GM12891 (cell line): Measurements from ENCODE around the gene RASA3.
A peak's percentile ranks its signal among the peaks of the same experiment; 100 is the strongest.

Experiments used
- DNase-seq: peaks from one replicate; pipeline ENCODE4 v3.0.0; 2011; ENCODE audit warnings: low spot score; ENCODE audit not compliant: insufficient read length
- FAIRE-seq: peaks from 2 replicates; lab custom pipeline; 2011; peaks lifted over from hg19 to GRCh38; lab: Jason Lieb, UNC
- PAX5 ChIP-seq: IDR thresholded peaks from 2 replicates; pipeline ENCODE4 v1.6.1; 2011; ENCODE audit warnings: low read length, moderate library complexity, mild to moderate bottlenecking; ENCODE audit not compliant: insufficient read depth, severe bottlenecking
- POLR2A ChIP-seq: IDR thresholded peaks from 2 replicates; pipeline ENCODE4 v1.6.1; 2011; ENCODE audit warnings: low read depth, low read length, control low read depth
- POLR2AphosphoS5 ChIP-seq: IDR thresholded peaks from 2 replicates; pipeline ENCODE4 v1.6.1; 2011; ENCODE audit warnings: low read depth, low read length, control low read depth
- POU2F2 ChIP-seq: IDR thresholded peaks from 2 replicates; pipeline ENCODE4 v1.6.1; 2011; ENCODE audit warnings: low read depth, mild to moderate bottlenecking, control low read depth, low read length, moderate library complexity
- SPI1 ChIP-seq: IDR thresholded peaks from 2 replicates; pipeline ENCODE4 v1.6.1; 2011; ENCODE audit warnings: low read depth, low read length, control low read depth
- TAF1 ChIP-seq: IDR thresholded peaks from 2 replicates; pipeline ENCODE4 v1.6.1; 2011; ENCODE audit warnings: low read depth, low read length, control low read depth

Gene RASA3

DNA sequence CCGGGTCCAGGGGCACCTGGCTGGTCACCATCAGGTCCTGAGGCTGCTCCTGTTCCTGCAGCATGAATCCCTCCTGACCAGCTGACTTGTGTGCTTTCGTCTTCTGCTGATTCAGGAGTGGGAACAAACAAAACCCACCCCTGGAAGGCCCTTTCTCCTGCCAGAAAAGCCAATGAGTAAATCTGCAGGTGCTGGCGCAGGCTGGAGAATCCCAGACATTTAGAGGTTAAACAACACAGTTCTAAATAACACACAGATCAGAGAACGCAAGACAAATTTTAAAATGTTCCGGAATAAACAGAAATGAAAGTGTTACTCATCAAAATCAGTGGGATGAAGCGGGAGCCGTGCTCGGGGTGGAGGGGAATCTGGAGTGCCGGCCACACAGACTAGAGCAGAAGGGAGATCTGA, 97.9 kb downstream of the RASA3 start:
- DNase-seq (no peak), FAIRE-seq (no peak)
- TF ChIP-seq POLR2AphosphoS5 = no peak
- TF ChIP-seq TAF1 = no peak

DNA sequence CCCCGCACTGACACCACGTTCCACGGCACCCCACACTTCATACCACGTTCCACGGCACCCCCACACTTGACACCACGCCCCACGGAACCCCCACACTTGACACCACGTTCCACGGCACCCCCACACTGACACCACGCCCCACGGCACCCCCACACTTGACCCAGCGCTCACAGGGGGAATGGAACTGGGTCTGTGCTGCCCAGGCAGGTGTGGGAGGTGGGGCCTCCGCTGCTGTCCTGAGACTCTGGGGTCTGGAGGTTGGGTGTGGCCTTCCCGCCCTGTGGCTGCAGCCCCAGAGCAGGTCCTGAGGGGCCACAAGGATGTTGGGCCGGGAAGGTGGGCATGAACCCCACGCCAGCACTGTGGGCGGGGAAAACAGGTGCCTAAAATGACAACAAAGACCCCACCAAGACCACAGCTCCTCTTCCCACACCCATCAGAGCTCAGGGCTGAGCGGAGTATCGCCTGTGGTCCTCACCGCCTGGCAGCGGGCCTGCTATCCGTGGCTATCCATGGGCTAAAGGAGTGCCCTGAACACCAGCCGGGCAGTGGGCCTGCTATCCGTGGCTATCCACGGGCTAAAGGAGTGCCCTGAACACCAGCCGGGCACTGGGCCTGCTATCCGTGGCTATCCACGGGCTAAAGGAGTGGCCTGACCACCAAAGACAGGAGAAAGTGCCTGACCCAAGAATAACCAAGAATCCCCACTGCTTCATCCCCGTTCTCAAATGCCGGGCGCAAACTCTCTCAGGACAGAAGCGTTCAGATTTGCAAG, 98.7 kb downstream of the RASA3 start:
- FAIRE-seq = no peak
- no peak for DNase-seq
- TF ChIP-seq PAX5 = no peak
- no peak for TF ChIP-seq SPI1
- TF ChIP-seq POU2F2 = no peak
- TF ChIP-seq TAF1 = no peak
- no peak for TF ChIP-seq POLR2AphosphoS5
- TF ChIP-seq POLR2A = no peak

DNA sequence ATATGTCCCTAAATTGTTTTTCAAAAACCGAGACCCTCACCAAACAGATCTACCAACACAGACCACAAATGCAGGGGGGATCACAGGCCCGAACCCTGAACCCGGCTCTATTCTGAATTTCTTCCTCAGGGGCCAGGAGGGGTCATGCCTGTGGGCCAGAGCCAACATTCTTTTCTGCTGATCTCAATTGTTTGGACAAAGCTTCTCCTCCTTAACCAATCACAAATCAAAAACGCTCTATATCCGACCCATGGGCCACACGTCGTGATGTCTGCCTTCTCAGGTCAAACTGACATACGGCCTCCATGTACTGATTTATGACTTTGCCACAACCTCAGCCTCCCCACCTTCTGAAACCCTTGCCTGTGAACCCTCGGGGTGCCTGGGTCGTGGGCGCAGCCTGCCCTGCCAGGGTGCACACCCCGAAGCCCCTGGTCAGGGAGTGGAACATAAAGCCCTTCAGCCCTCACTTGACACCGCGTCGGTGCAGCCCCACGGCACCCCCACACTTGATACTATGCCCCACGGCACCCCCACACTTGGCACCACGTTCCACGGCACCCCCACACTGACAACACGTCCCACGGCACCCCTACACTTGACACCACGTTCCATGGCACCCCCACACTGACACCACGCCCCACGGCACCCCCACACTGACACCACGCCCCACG, 100.2 kb downstream of the RASA3 start:
- no peak for FAIRE-seq
- no peak for TF ChIP-seq TAF1
- TF ChIP-seq PAX5 = no peak
- no peak for TF ChIP-seq SPI1
- no peak for DNase-seq

DNA sequence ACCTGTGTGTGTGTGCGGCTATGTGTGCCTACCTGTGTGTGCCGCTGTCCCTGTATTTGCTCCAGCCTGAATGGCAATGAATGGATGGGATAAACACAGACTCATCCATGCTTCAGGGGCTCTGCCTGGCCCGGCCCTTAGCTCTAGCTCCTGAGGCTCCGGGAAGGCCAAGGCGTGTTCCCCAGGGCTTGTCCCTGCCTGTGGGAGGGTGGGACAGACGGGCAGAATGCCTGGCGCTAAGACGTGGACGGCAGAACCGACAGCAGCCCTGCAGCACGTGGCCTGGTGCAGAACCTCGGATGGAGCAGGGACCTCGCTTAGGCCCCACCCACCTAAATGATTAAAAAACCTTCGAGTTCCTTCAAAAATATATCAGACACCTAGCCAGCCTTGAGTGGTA, 100.8 kb downstream of the RASA3 start:
- TF ChIP-seq SPI1 (no peak), POLR2A (no peak), PAX5 (no peak), POU2F2 (no peak), TAF1 (no peak), POLR2AphosphoS5 (no peak)
- DNase-seq (no peak), FAIRE-seq (no peak)

DNA sequence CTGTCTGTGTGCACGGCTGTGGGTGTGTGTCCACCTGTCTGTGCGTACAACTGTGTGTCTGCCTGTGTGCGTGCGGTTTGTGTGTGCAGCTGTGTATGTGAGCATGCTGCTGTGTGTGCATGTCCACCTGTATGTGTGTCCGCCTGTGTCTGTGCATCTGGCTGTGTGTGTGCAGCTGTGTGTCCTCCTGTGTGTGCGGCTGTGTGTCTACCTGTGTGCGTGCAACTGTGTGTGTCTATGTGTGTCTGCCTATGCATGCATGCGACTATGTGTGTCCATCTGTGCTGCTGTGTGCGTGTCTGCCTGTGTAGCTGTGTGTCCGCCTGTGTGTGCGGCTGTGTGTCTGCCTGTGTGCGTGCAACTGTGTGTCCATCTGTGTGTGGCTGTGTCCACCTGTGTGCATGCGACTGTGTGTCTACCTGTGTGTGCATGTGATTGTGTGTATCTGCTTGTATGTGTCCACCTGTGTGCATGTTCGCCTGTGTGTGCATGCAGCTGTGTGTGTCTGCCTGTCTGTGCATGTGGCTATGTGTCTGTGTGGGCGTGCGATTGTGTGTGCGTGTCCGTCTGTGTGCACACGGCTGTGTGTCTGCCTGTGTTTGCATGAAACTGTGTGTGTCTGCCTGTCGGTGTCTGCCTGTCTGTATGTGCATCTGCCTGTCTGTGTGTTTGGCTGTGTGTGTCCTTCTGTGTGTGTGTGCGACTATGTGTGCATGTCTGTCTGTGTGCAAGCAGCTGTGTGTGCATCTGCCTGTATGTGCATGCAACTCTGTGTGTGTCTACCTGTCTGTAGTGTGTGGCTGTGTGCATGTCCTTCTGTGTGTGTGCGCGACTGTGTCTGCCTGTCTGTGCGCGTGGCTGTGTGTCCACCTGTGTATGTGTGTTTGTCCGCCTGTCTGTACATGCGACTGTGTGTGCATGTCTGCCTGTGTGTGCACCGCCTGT, 101.5 kb downstream of the RASA3 start:
- TF ChIP-seq TAF1 (no peak), POLR2A (no peak), PAX5 (no peak), POLR2AphosphoS5 (no peak), POU2F2 (no peak), SPI1 (no peak)
- FAIRE-seq (peak; percentile 87), DNase-seq (no peak)

DNA sequence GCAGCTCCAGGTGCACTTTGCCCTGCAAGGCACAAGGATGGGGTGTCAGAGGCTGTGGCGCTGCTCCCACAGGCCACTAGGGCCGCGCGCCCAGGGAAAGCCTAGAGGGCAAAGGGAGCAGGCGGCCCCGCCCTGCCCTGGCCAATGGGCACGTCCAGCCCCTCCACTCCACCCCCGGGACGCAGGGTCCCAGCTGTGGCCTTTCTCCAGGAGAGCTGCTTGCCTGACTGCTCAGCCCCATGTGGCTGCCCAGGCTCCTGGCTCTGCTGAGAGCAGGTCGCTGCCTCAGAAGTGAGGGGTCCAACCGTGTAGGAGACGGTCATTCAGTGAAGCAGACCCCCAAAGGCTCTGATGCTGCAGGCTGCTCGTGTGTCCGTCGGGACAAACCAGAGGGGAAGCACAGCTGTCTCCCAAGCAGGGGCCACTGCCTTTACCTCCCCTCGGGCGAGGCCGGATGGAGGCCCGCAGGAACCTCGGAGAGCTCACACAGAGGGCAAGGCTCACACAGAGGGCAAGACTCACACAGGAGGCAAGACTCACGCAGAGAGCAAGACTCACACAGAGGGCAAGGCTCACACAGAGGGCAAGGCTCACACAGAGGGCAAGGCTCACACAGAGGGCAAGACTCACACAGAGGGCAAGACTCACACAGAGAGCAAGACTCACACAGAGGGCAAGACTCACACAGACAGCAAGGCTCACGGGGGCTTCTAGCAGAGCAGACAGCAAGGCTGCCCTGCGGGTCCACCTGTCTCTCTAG, 102.4 kb downstream of the RASA3 start:
- no peak for TF ChIP-seq SPI1
- no peak for TF ChIP-seq POLR2A
- no peak for TF ChIP-seq POLR2AphosphoS5
- no peak for TF ChIP-seq TAF1
- no peak for TF ChIP-seq POU2F2
- TF ChIP-seq PAX5 = no peak
- DNase-seq = no peak
- no peak for FAIRE-seq

DNA sequence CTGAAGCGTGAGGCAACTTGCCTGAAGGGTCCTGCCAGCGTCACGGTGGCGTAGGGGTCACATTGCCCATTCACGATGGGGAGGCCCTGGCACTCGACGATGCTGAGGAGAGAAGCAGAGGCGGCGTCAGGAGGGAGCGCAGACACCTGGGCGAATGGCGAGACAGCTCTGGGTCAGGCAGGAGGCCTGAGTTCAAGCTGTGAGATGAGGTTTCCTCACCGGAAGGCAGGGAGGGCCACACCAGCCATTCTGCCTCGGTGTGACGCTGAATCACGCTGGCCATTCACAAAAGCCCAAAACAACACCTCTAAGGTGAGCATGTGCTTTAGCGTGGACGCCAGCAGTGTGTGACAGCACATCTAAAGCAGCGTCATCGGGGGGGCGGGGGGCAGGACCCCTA, 104.6 kb downstream of the RASA3 start:
- TF ChIP-seq SPI1 = no peak
- no peak for TF ChIP-seq POLR2A
- TF ChIP-seq POU2F2 = no peak
- TF ChIP-seq PAX5 = no peak
- TF ChIP-seq TAF1 = no peak
- no peak for TF ChIP-seq POLR2AphosphoS5
- FAIRE-seq = peak; percentile 74
- no peak for DNase-seq

DNA sequence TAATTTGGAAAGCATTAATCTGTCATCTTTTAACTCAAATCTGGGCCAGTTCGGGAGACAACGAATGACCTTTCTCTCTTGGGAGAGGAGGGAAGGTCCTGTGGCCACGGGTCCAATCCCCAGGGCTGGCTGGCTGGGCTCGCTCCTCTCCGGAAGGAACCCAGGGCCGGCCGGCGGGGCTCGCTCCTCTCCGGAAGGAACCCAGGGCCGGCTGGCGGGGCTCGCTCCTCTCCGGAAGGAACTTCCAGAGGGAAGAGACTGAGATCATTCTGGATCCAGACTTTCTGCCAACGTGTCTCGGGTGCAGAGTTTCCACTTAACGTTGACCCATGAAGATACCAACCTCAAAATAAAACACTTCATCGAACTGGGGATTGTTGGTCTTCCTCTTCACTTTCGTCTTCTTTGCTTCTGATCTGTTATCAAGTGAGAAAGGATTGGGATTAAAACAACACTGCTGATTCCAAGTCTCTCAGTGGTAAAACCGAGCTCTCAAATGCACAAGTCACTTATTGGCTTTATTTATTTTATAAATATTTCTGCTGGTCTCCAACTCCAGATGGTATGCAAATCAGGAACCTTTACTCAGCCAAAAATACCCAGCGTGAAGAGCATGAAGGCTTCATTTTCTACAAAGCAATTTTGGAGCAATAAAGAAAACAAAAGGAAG, 105.2 kb downstream of the RASA3 start:
- FAIRE-seq (no peak), DNase-seq (no peak)
- TF ChIP-seq POU2F2 (no peak), SPI1 (no peak), POLR2A (no peak), PAX5 (no peak), POLR2AphosphoS5 (no peak)

DNA sequence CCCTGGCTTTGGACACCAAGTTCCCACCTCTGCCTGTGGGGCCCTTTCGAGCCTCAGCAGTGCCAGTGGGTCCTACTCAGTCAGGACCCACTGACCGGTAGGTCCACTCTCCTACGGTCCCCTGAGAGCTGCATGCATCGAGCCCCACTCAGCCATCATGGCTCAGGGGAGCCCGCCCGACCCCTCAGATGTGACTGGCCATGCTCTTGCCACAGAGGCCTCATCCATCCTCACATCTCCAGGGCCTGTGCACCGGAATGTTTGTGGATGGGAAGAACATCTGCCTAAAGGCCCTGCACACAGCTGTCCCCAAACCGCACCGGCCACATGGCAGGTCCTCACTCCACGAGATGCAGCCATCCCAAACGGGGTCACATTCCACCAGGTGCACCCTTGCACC, 105.9 kb downstream of the RASA3 start:
- FAIRE-seq = no peak
- DNase-seq = no peak
- no peak for TF ChIP-seq POU2F2
- TF ChIP-seq TAF1 = no peak
- TF ChIP-seq PAX5 = no peak
- no peak for TF ChIP-seq POLR2A
- TF ChIP-seq SPI1 = no peak
- no peak for TF ChIP-seq POLR2AphosphoS5
